IPS-NIHi7 (cell line): ENCODE measurements around the gene AFF3.
A peak's percentile ranks its signal among the peaks of the same experiment; 100 is the strongest.

ENCODE experiments used
- DNase-seq: peaks from one replicate; pipeline ENCODE4 v3.0.0; 2012; ENCODE audit warnings: mixed read lengths; ENCODE audit errors: extremely low spot score

Gene AFF3

GRCh38 chr2:99700482-99701398 is 441.6 kb downstream of the AFF3 start:
- no peak for DNase-seq

GRCh38 chr2:99698896-99699295 is 443.5 kb downstream of the AFF3 start:
- DNase-seq: no peak

- no peak for DNase-seq
Measured at GRCh38 chr2:99697811-99698568, 444.4 kb downstream of the AFF3 start.

GRCh38 chr2:99695944-99696253 is 446.5 kb downstream of the AFF3 start:
- DNase-seq: no peak

GRCh38 chr2:99695130-99695943 is 447.1 kb downstream of the AFF3 start:
- no peak for DNase-seq

- no peak for DNase-seq
Measured at GRCh38 chr2:99694331-99694730, 448.1 kb downstream of the AFF3 start.

GRCh38 chr2:99692785-99693184 is 449.6 kb downstream of the AFF3 start:
- peak; percentile 42 for DNase-seq

- no peak for DNase-seq
Measured at GRCh38 chr2:99691926-99692325, 450.5 kb downstream of the AFF3 start.

GRCh38 chr2:99689145-99689742 is 453.1 kb downstream of the AFF3 start:
- DNase-seq: no peak

GRCh38 chr2:99688699-99689098 is 453.7 kb downstream of the AFF3 start:
- DNase-seq: no peak

- DNase-seq: no peak
Measured at GRCh38 chr2:99682275-99683060, 459.9 kb downstream of the AFF3 start.

GRCh38 chr2:99680946-99681345 is 461.4 kb downstream of the AFF3 start:
- no peak for DNase-seq

- no peak for DNase-seq
Measured at GRCh38 chr2:99679518-99679917, 462.9 kb downstream of the AFF3 start.

GRCh38 chr2:99678625-99679024 is 463.8 kb downstream of the AFF3 start:
- DNase-seq: no peak

GRCh38 chr2:99677814-99678213 is 464.6 kb downstream of the AFF3 start:
- no peak for DNase-seq

- DNase-seq: no peak
Measured at GRCh38 chr2:99675130-99675661, 467.2 kb downstream of the AFF3 start.

- DNase-seq: no peak
Measured at GRCh38 chr2:99674090-99674489, 468.3 kb downstream of the AFF3 start.

- DNase-seq: no peak
Measured at GRCh38 chr2:99672766-99673350, 469.5 kb downstream of the AFF3 start.

- no peak for DNase-seq
Measured at GRCh38 chr2:99670768-99671734, 471.3 kb downstream of the AFF3 start.
